CD4-positive, CD25-positive, alpha-beta regulatory T cell (primary cell): ENCODE results near the gene SMLR1. TPM values are rescaled to one million over a fixed set of nuclear protein-coding genes. Genes with fewer than 3 reads are reported as not detected.

Source experiments
- ATAC-seq, 2 donors: fragments of 150-1000 bp; cut with Tn5 transposase; one replicate each; pipeline ENCODE4 v1.10.0; 2021; ENCODE audit warnings: low read depth in 2 of 2, moderate number of reproducible peaks in 2 of 2, moderate library complexity in 1 of 2
- DNase-seq, 3 donors: peaks; one replicate each; pipeline versions ENCODE4 v3.0.0 to v3.0.0-alpha.2; 2012 to 2022; ENCODE audit warnings: mixed read lengths in 1 of 3
- H3K27ac ChIP-seq: one replicate; pipeline ENCODE4 v1.7.0; 2013; ENCODE audit warnings: mild to moderate bottlenecking, low read length; ENCODE audit not compliant: insufficient read depth, poor library complexity, severe bottlenecking
- H3K27me3 ChIP-seq: one replicate; pipeline ENCODE4 v1.7.0; 2013; ENCODE audit warnings: low read length; ENCODE audit not compliant: control insufficient read depth, insufficient read depth
- H3K36me3 ChIP-seq: one replicate; pipeline ENCODE4 v1.7.0; 2013; ENCODE audit warnings: mild to moderate bottlenecking, low read length, moderate library complexity; ENCODE audit not compliant: control insufficient read depth, insufficient read depth
- H3K4me1 ChIP-seq: 2 replicates; pipeline ENCODE4 v1.7.0; 2013; ENCODE audit warnings: mild to moderate bottlenecking, low read length; ENCODE audit not compliant: insufficient read depth, control insufficient read depth, poor library complexity, severe bottlenecking
- H3K4me3 ChIP-seq: one replicate; pipeline ENCODE4 v1.7.0; 2013; ENCODE audit warnings: low read depth, mild to moderate bottlenecking, low read length, moderate library complexity
- H3K9me3 ChIP-seq, 2 experiments: 1 replicate in 1 of 2; 2 replicates in 1 of 2; pipeline ENCODE4 v1.7.0; 2013; ENCODE audit warnings: low read length in 2 of 2, mild to moderate bottlenecking in 1 of 2, moderate library complexity in 1 of 2; ENCODE audit not compliant: control insufficient read depth in 2 of 2
- H3K27ac Mint-ChIP-seq, 3 donors: one replicate each; pipeline ENCODE4 v1.8.0; 2020 to 2022; ENCODE audit warnings: mild to moderate bottlenecking in 3 of 3, mixed read lengths in 3 of 3, moderate library complexity in 2 of 3
- H3K27me3 Mint-ChIP-seq: one replicate; pipeline ENCODE4 v1.8.0; 2022; ENCODE audit warnings: mild to moderate bottlenecking, mixed read lengths
- H3K36me3 Mint-ChIP-seq: one replicate; pipeline ENCODE4 v1.8.0; 2020; ENCODE audit warnings: mixed read lengths
- H3K4me1 Mint-ChIP-seq, 4 donors: one replicate each; pipeline ENCODE4 v1.8.0; 2020 to 2022; ENCODE audit warnings: mixed read lengths in 4 of 4, mild to moderate bottlenecking in 1 of 4
- H3K4me3 Mint-ChIP-seq, 4 donors: one replicate each; pipeline ENCODE4 v1.8.0; 2020 to 2022; ENCODE audit warnings: mild to moderate bottlenecking in 4 of 4, mixed read lengths in 4 of 4, moderate library complexity in 3 of 4
- H3K9me3 Mint-ChIP-seq, 7 donors: one replicate each; pipeline ENCODE4 v1.8.0; 2020 to 2022; ENCODE audit warnings: mixed read lengths in 7 of 7, mild to moderate bottlenecking in 3 of 7, moderate library complexity in 2 of 7
- polyA plus RNA-seq, 4 donors: library from polyadenylated mRNA; unstranded; fragments of 300-500 nt; fragmentation: Illumina TruSeq; gene quantifications; one replicate each; pipeline ENCODE4 v1.2.3, GENCODE V29; 2021
- total RNA-seq: library from RNA; stranded (reverse); gene quantifications from one replicate; pipeline ENCODE4 v1.2.3, GENCODE V29; 2022

The SMLR1 gene
- total RNA-seq (not detected), polyA plus RNA-seq (not detected)

DNA sequence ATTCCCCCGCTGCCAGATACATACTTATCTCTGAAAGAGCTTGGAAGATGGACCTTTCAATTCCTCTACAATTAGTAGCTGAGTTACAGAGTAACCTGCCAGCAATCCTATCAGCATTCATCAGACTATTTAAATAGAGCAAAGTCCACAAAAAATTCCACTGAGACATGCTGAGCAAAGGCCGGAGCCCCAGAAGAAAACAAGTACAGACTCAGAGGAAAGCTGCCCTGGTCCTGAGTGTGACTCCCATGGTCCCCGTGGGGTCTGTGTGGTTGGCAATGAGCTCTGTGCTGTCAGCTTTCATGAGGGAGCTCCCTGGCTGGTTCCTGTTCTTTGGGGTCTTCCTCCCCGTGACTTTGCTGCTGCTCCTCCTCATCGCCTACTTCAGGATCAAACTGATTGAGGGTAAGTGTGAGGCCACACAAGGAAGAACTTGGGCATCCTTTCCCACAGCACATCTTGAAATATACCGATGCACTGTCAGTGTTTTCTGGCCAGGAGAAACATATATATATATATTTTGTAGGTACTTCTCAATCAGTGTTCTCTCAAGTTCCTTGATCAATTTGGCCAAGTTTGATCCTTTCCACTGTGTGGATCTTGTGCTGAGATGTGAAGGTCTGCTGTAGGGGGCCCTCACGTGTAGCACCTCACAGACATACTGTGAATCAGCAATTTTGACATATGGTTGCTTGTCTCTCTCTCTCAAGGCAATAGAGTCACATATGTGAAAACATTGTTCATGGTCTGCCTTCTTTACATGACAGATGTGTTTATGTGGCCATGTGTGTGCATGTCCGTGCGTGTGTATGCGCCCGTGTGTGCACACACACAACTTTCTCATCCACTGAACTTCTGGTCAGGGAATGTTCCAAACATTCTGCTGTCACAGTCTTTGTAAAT is at the start of gene SMLR1:
Gene SMLR1 (plus strand): TSS at position 160 of the 903 bp plus-strand sequence. CDS start 8 bp downstream, at position 168.
- H3K4me3 ChIP-seq: no peak within 1 kb of the TSS
- H3K27me3 ChIP-seq: no peaks in the 10 kb centered on the region
- Mint-ChIP-seq H3K27ac (no peak within 1 kb of the TSS), H3K27me3 (peaks cover 5% of the 10 kb centered on the region), H3K36me3 (no peaks in the 10 kb centered on the region), H3K9me3 (peaks cover 0 to 1% (median 0%) of the 10 kb centered on the region in 7 donors), H3K4me3 (no peak within 1 kb of the TSS), H3K4me1 (no peaks in the 10 kb centered on the region)
- no peak within 1 kb of the TSS for H3K27ac ChIP-seq
- ATAC-seq: no peak
- H3K4me1 ChIP-seq: no peaks in the 10 kb centered on the region
- no peaks in the 10 kb centered on the region for H3K36me3 ChIP-seq
- no peaks in the 10 kb centered on the region for H3K9me3 ChIP-seq
- DNase-seq: no peak

DNA sequence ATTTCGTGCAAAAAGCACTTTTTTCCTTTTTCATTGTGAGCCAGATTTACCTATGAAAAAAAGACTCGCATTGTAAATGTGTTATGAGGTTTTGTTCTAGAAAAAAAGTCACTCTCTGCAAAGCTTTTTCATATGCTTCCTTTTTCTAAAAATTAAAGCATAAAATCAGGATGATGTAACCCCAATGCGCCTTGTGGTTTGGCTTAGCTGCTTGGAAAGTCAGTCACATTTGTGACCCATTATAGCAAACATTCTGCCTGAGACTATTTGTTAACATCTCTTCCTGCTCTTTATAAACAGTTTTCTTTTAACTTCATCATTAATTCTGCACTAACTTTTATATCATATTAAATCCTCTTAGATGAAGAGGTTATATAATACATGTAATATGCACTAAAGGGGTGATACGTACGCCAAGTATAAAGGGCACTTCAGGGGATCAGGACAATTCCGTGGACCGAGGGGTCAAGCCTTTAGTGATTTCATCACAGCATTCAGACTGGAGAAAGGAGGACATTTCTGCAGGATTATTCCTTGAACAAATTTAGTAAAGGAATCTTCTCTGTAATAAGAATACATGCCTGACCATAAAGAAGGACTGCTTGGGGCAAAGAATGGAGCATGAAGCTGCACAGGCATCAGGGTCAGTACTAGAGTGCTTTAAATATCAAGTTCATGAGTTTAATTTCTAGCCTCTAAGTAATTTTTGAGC is 48.1 kb upstream of the SMLR1 start:
- peaks cover 8% of the 10 kb centered on the region for H3K27me3 Mint-ChIP-seq
- no peak overlapping the region for H3K4me3 Mint-ChIP-seq
- ATAC-seq (no peak), DNase-seq (no peak)
- Histone ChIP-seq H3K27ac (no peak overlapping the region), H3K4me3 (no peak overlapping the region), H3K36me3 (no peaks in the 10 kb centered on the region), H3K9me3 (no peaks in the 10 kb centered on the region), H3K4me1 (no peaks in the 10 kb centered on the region), H3K27me3 (peaks cover 2% of the 10 kb centered on the region)
- H3K9me3 Mint-ChIP-seq: peaks cover 0 to 3% (median 0%) of the 10 kb centered on the region in 7 donors
- peaks cover 0 to 2% (median under 1%) of the 10 kb centered on the region in 4 donors for H3K4me1 Mint-ChIP-seq
- no peak overlapping the region for H3K27ac Mint-ChIP-seq
- H3K36me3 Mint-ChIP-seq: no peaks in the 10 kb centered on the region

DNA sequence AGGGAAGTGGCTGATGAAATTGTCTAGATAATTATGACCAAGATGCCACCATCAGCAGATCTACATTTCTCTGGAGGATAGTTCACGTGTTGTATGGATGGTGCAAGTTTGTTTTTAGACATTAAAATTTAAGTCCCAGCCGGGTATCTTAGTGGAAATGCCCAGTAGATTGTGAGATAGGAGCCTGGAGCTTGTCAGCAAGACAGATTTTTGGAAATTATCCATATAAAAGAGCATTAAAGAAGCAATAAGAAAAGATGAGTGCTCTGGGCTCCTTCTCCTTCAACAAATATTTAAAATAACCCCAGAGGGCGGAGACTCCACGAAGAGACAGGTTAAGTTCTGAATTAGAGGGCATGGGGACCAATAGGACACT is 47.6 kb upstream of the SMLR1 start:
- no peaks in the 10 kb centered on the region for H3K36me3 Mint-ChIP-seq
- Histone ChIP-seq H3K4me1 (no peaks in the 10 kb centered on the region), H3K4me3 (no peak overlapping the region), H3K27me3 (peaks cover 2% of the 10 kb centered on the region), H3K9me3 (no peaks in the 10 kb centered on the region), H3K27ac (no peak overlapping the region), H3K36me3 (no peaks in the 10 kb centered on the region)
- no peak overlapping the region for H3K4me3 Mint-ChIP-seq
- ATAC-seq: no peak
- H3K4me1 Mint-ChIP-seq: peaks cover 0 to 5% (median 2%) of the 10 kb centered on the region in 4 donors
- peaks cover 0 to 3% (median 0%) of the 10 kb centered on the region in 7 donors for H3K9me3 Mint-ChIP-seq
- no peak for DNase-seq
- H3K27ac Mint-ChIP-seq: no peak overlapping the region
- peaks cover 8% of the 10 kb centered on the region for H3K27me3 Mint-ChIP-seq

DNA sequence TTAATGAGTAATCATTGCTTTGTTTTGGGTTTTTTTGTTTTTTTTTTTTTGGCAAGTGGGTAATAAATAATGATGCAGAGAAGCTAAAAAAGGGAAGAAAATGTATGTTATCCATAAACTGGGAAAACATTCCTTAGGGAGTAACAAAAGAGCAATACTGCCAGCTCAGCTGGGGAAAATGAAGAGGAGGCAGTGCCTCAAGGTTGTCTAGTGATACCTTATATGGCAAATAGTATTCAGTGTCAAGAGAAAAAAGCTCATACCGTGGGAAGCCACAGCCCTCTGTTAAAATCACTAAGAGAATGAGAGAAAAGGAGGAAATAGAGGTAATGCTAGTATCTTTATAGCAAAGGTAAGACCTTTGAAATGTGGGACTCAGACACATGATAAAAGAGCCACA is 47.1 kb upstream of the SMLR1 start:
- Mint-ChIP-seq H3K27me3 (peaks cover 8% of the 10 kb centered on the region), H3K27ac (no peak overlapping the region), H3K36me3 (no peaks in the 10 kb centered on the region), H3K4me3 (no peak overlapping the region), H3K9me3 (peaks cover 0 to 3% (median 0%) of the 10 kb centered on the region in 7 donors), H3K4me1 (peaks cover 0 to 5% (median 2%) of the 10 kb centered on the region in 4 donors)
- no peaks in the 10 kb centered on the region for H3K4me1 ChIP-seq
- H3K27ac ChIP-seq: no peak overlapping the region
- no peak overlapping the region for H3K4me3 ChIP-seq
- H3K27me3 ChIP-seq: peaks cover 2% of the 10 kb centered on the region
- H3K9me3 ChIP-seq: no peaks in the 10 kb centered on the region
- no peak for ATAC-seq
- H3K36me3 ChIP-seq: no peaks in the 10 kb centered on the region
- DNase-seq: no peak

DNA sequence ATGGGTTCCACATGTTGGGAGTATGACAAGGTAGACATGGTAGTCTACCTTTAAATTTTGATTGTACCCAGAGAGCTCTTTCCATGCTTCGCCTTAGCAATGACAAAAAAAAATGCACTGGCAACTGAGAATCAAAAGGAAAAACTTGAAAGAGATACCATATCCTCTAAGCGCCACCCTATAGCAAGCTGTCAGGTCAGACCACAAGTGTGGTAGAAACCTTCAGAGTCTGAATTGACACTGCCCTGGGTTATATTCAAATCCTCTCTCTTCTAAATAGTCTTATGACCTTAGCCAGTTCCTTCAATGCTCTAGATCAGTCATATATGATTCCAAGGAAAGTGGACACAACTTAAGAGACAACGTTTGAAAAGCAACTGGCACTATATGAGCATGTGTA is 45.6 kb upstream of the SMLR1 start:
- Mint-ChIP-seq H3K36me3 (no peaks in the 10 kb centered on the region), H3K9me3 (peaks cover 0 to 2% (median 0%) of the 10 kb centered on the region in 7 donors), H3K4me3 (no peak overlapping the region), H3K27me3 (peaks cover 8% of the 10 kb centered on the region), H3K27ac (no peak overlapping the region), H3K4me1 (peaks cover 0 to 5% (median 1%) of the 10 kb centered on the region in 4 donors)
- H3K9me3 ChIP-seq: no peaks in the 10 kb centered on the region
- H3K27ac ChIP-seq: no peak overlapping the region
- no peak for ATAC-seq
- no peaks in the 10 kb centered on the region for H3K4me1 ChIP-seq
- no peaks in the 10 kb centered on the region for H3K36me3 ChIP-seq
- no peak overlapping the region for H3K4me3 ChIP-seq
- H3K27me3 ChIP-seq: peaks cover 2% of the 10 kb centered on the region
- no peak for DNase-seq

DNA sequence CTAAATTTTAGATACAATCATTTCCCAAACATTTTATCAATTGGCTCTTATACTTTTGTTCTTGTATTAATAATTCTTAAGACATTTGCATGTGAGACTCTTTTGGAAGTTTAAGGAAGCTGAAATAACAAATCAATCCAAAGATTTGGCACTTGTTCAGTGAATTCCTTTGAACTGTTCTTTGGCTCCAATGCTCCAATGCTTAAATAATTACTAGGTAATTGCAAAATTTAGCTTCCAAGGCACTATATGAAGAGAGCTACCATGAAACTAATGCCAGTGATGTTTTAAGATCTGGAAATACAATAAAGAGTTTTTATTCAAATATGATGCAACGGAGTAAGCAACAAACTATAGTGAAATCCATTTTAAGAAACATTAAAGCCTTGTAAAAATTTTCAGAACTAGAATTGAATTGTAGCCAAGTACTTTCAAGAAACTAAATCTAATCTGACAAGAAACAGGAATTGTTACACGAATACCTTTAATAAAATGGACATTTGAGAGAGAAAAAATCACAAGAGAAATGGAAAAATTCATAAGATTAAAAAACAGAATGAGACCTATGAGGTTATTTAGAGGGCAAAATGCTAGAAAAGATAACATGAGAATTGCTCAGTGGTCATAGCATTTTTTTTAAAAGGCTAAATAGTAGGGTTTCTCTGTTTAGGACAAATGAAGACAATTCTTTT is 43.6 kb upstream of the SMLR1 start:
- DNase-seq: no peak
- H3K4me1 ChIP-seq: no peaks in the 10 kb centered on the region
- Mint-ChIP-seq H3K9me3 (peaks cover 0 to 2% (median 0%) of the 10 kb centered on the region in 7 donors), H3K27ac (no peak overlapping the region), H3K27me3 (peaks cover 11% of the 10 kb centered on the region), H3K36me3 (no peaks in the 10 kb centered on the region), H3K4me3 (no peak overlapping the region), H3K4me1 (peaks cover 0 to 5% (median 1%) of the 10 kb centered on the region in 4 donors)
- H3K27ac ChIP-seq: no peak overlapping the region
- no peak overlapping the region for H3K4me3 ChIP-seq
- no peaks in the 10 kb centered on the region for H3K36me3 ChIP-seq
- no peak for ATAC-seq
- peaks cover 2% of the 10 kb centered on the region for H3K27me3 ChIP-seq
- no peaks in the 10 kb centered on the region for H3K9me3 ChIP-seq

DNA sequence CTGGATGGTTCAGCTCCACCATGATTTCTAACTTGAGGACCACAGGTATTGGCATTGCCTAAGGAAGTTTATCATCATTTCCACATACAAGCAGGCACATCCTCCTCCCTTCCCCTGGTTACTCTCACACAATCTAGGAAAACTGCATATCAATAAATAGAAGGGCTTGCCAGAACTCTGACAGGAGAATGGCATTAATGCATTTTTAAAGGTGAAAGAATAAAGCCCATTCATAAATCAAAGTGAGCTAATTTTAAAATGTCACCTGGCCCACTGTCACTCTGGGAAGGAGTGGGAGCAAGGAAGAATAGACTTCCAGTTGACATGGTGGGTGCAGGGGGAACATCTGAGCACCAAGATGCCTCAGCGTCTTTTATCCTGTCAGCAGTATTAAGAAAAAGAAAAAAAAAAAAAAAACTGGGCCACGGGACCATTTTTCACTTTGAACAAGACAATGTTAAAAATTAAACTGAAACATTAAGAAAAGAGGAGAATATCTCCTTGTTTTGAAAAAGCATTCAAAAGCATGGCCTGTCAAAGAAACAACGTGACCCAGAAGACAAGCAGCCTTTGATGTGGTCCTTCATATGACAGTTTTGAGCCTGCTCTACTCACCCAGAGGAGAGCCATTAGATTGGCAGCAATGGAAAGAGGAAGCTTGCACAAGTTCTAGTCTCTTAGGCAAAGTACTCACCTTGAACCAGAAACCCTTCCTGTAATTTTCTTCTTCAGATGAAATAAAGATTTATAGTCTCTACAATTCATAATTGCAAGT is 39.3 kb upstream of the SMLR1 start:
- H3K27me3 Mint-ChIP-seq: peaks cover 10% of the 10 kb centered on the region
- peak in 1 of 3 donors; percentile 6 for DNase-seq
- H3K27ac Mint-ChIP-seq: no peak overlapping the region
- Histone ChIP-seq H3K4me1 (no peaks in the 10 kb centered on the region), H3K4me3 (no peak overlapping the region), H3K27ac (no peak overlapping the region), H3K9me3 (no peaks in the 10 kb centered on the region), H3K36me3 (no peaks in the 10 kb centered on the region), H3K27me3 (no peaks in the 10 kb centered on the region)
- no peaks in the 10 kb centered on the region for H3K36me3 Mint-ChIP-seq
- no peaks in the 10 kb centered on the region for H3K9me3 Mint-ChIP-seq
- no peak overlapping the region for H3K4me3 Mint-ChIP-seq
- ATAC-seq: no peak
- peaks cover 0 to 5% (median 0%) of the 10 kb centered on the region in 4 donors for H3K4me1 Mint-ChIP-seq
